Liver (tissue), 3 donors: ENCODE data around the gene ZNF74.

Experiments used
- CTCF ChIP-seq: fragments of 150-350 bp; IDR thresholded peaks from 2 replicates; pipeline ENCODE4 v1.5.1; 2017; ENCODE audit warnings: improper control_type of control experiment, low read depth, low read length; ENCODE audit not compliant: missing input control
- GABPA ChIP-seq, 2 donors: IDR thresholded peaks in 1 of 2; conservative IDR thresholded peaks in 1 of 2; 2 replicates each; pipeline ENCODE4 v1.6.1; 2016; ENCODE audit warnings: antibody characterized with exemption in 2 of 2, mild to moderate bottlenecking in 1 of 2, moderate library complexity in 1 of 2
- HNF4A ChIP-seq, 2 donors: conservative IDR thresholded peaks; 2 replicates each; pipeline ENCODE4 v1.6.1; 2016; ENCODE audit warnings: antibody characterized with exemption in 2 of 2, mild to moderate bottlenecking in 2 of 2
- HNF4G ChIP-seq: IDR thresholded peaks from 2 replicates; pipeline ENCODE4 v1.6.1; 2016; ENCODE audit warnings: antibody characterized with exemption
- JUND ChIP-seq, 2 donors: IDR thresholded peaks; 2 replicates each; pipeline ENCODE4 v1.6.1; 2016; ENCODE audit warnings: antibody characterized with exemption in 2 of 2
- MAX ChIP-seq: IDR thresholded peaks from 2 replicates; pipeline ENCODE4 v1.6.1; 2016; ENCODE audit warnings: antibody characterized with exemption
- NR2F2 ChIP-seq: IDR thresholded peaks from 2 replicates; pipeline ENCODE4 v1.6.1; 2016; ENCODE audit warnings: antibody characterized with exemption
- RAD21 ChIP-seq, 2 donors: IDR thresholded peaks; 2 replicates each; pipeline ENCODE4 v1.6.1; 2016; ENCODE audit warnings: antibody characterized with exemption in 2 of 2, mild to moderate bottlenecking in 2 of 2
- RXRA ChIP-seq, 2 donors: IDR thresholded peaks; 2 replicates each; pipeline ENCODE4 v1.6.1; 2017 to 2018; ENCODE audit warnings: antibody characterized with exemption in 2 of 2, mild to moderate bottlenecking in 1 of 2
- SP1 ChIP-seq: IDR thresholded peaks from 2 replicates; pipeline ENCODE4 v1.6.1; 2018; ENCODE audit warnings: antibody characterized with exemption, mild to moderate bottlenecking
- TAF1 ChIP-seq: conservative IDR thresholded peaks from 2 replicates; pipeline ENCODE4 v1.6.1; 2016; ENCODE audit warnings: antibody characterized with exemption, mild to moderate bottlenecking
- YY1 ChIP-seq: IDR thresholded peaks from 2 replicates; pipeline ENCODE4 v1.6.1; 2016; ENCODE audit warnings: antibody characterized with exemption, mild to moderate bottlenecking
- TF ChIP-seq, protein P1 (sequence below): IDR thresholded peaks from 2 replicates; pipeline ENCODE4 v1.6.1; 2016; ENCODE audit warnings: antibody characterized with exemption, mild to moderate bottlenecking
- TF ChIP-seq, protein P2 (sequence below): IDR thresholded peaks from 2 replicates; pipeline ENCODE4 v1.6.1; 2016; ENCODE audit warnings: antibody characterized with exemption
- donor health status: healthy.
- donor health status: healthy.

GRCh38 chr22:20386972-20387371 lies 7.0 kb upstream of the ZNF74 start:
- TF ChIP-seq CTCF (no peak), YY1 (no peak), RXRA (IDR thresholded peaks at IDR 0.05) (no peak), SP1 (no peak), TAF1 (no peak), MAX (no peak), GABPA (IDR thresholded peaks at IDR 0.05 in 1 of 2, conservative IDR thresholded peaks at IDR 0.05 in 1 of 2) (no peak), HNF4G (no peak), HNF4A (conservative IDR thresholded peaks at IDR 0.05) (no peak), NR2F2 (no peak), RAD21 (IDR thresholded peaks at IDR 0.05) (no peak), JUND (IDR thresholded peaks at IDR 0.05) (no peak)
- TF ChIP-seq, protein P1, sequence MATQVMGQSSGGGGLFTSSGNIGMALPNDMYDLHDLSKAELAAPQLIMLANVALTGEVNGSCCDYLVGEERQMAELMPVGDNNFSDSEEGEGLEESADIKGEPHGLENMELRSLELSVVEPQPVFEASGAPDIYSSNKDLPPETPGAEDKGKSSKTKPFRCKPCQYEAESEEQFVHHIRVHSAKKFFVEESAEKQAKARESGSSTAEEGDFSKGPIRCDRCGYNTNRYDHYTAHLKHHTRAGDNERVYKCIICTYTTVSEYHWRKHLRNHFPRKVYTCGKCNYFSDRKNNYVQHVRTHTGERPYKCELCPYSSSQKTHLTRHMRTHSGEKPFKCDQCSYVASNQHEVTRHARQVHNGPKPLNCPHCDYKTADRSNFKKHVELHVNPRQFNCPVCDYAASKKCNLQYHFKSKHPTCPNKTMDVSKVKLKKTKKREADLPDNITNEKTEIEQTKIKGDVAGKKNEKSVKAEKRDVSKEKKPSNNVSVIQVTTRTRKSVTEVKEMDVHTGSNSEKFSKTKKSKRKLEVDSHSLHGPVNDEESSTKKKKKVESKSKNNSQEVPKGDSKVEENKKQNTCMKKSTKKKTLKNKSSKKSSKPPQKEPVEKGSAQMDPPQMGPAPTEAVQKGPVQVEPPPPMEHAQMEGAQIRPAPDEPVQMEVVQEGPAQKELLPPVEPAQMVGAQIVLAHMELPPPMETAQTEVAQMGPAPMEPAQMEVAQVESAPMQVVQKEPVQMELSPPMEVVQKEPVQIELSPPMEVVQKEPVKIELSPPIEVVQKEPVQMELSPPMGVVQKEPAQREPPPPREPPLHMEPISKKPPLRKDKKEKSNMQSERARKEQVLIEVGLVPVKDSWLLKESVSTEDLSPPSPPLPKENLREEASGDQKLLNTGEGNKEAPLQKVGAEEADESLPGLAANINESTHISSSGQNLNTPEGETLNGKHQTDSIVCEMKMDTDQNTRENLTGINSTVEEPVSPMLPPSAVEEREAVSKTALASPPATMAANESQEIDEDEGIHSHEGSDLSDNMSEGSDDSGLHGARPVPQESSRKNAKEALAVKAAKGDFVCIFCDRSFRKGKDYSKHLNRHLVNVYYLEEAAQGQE: no peak
- TF ChIP-seq, protein P2, sequence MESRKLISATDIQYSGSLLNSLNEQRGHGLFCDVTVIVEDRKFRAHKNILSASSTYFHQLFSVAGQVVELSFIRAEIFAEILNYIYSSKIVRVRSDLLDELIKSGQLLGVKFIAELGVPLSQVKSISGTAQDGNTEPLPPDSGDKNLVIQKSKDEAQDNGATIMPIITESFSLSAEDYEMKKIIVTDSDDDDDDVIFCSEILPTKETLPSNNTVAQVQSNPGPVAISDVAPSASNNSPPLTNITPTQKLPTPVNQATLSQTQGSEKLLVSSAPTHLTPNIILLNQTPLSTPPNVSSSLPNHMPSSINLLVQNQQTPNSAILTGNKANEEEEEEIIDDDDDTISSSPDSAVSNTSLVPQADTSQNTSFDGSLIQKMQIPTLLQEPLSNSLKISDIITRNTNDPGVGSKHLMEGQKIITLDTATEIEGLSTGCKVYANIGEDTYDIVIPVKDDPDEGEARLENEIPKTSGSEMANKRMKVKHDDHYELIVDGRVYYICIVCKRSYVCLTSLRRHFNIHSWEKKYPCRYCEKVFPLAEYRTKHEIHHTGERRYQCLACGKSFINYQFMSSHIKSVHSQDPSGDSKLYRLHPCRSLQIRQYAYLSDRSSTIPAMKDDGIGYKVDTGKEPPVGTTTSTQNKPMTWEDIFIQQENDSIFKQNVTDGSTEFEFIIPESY: no peak
